ENCODE data around the gene KCNJ14.

KCNJ14 gene

DNA sequence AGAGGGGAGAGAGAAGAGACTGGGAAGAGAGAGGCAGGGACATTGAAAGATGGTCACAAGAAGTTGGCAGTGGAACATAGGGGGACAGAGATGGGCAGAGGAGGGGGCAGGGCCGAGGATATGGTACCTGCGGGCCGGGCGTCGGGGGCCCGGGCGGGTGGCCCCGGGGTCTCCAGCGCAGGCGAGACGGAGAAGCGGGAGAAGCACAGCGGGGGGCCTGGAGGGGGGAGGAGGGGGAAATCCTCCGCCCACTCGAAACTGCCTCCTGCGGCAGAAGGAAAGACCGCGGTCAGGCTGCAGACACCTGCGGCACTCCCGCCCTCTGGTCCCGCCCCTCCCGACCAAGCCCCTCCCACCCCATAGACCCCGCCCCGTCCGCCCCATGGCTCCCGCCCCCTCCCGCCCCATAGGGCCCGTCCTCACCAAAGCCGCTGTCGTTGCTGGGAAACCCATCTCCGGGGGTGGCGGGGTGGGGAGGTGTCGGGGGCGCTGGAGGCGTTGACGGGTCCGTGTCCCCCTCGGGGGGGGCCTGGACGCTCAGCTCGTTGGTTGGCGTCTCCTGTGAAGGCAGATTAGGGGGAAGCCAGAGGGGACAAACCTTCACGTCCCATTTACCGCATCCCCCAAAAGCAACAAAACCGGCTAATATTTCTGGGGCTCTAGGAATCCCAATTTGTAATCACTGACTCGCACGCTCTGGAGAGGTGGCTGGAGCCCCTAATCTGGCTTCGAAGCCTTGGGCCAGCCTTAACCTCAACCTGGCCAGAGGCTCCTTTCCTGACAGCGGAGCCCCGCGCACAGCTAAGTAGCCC is 35.8 kb downstream of the KCNJ14 start:
- no peak for FAIRE-seq

GRCh38 chr19:48491793-48492123 is 36.4 kb downstream of the KCNJ14 start:
- FAIRE-seq, result no peak

DNA sequence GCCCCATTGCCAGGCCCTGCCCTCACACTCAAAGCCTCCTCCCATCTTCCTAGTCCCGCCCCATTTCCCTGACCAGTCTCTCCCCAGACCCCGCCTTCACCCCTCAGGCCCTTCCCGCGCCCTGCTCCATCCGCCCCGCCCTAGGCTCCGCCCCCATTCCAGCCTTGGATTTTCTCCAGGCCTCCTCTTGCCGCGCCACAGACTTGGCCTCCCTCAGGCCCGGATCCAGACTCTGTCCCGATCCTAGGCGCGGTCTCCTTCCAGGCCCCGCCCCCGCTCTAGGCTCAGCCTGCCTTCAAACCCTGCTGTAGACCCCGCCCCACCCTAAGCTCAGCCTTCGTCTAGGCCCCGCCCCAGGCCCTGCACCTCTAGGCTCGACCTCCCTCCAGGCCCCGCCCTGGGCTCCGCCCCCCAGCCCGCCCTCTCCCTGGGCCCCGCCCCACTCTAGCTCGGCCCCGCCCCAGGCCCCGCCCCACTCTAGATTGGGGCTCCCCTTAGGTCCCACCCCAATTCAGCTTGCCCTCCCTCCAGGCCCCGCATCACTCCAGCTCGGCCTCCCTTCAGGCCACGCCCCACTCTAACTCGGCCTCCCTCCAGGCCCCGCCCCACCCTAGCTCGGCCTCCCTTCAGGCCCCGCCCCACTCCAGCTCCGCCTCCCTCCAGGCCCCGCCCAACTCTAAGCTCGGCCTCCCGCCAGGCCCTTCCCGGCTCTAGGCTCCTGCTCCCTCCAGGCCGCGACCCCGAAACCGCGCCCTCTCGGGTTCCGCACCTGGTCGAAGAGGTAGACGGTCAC is 37.7 kb downstream of the KCNJ14 start:
- FAIRE-seq, result no peak

DNA sequence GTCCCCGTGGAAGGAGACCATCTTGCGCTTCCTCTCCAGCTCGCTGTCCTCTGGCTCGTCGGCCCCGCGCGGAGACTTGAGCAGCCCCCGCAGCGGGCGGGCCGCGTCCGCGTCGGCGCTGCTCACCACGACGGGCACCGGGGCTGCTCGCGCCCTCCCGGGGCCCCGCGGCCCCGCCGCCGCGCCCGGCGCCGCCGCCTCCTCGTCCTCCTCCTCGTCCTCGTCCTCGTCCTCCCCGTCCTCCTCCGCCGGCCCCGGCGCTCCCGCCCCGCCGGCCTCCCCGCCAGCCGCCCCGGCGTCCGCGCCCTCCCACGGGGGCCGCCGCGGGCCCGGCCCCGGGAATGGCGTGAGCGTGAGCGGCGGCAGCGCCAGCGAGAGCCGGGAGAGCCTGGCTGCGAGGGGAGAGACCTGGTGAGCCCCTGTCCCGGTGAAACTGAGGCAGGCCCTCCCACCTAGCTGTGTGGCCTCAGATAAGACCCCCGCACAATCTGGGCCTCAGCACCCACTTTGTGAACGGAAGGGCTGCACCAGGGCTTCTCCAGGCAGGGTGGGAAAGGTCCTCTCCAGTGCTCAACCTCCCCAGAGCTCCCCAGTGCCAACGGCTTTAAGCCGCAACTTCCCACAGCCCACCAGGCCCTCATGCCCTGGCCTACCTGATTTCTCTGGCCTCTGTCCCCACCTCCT is 38.5 kb downstream of the KCNJ14 start:
- no peak for FAIRE-seq

DNA sequence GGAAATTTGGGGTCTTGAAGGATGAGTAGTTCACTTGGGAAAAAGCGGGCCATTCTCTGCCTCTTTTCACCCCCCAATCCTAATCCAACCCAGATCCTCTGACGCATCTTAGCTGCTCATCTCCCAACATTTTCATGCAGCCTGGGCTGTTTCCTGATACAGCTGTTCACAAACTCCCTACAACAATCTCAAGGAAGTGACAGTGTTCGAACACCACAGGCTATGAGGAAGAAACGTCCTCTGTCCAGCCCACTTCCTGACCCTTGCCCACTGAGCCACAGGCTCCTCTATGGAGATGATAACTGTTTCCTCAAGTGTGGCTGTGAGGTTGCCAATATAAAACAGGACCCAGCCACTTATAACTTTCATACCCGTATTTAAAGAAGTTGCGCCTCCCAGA is 40.0 kb downstream of the KCNJ14 start:
- no peak for FAIRE-seq

- no peak for FAIRE-seq
Observed at GRCh38 chr19:48496959-48497727, 41.8 kb downstream of the KCNJ14 start.

- no peak for FAIRE-seq
Observed at GRCh38 chr19:48497728-48498594, 42.6 kb downstream of the KCNJ14 start.

DNA sequence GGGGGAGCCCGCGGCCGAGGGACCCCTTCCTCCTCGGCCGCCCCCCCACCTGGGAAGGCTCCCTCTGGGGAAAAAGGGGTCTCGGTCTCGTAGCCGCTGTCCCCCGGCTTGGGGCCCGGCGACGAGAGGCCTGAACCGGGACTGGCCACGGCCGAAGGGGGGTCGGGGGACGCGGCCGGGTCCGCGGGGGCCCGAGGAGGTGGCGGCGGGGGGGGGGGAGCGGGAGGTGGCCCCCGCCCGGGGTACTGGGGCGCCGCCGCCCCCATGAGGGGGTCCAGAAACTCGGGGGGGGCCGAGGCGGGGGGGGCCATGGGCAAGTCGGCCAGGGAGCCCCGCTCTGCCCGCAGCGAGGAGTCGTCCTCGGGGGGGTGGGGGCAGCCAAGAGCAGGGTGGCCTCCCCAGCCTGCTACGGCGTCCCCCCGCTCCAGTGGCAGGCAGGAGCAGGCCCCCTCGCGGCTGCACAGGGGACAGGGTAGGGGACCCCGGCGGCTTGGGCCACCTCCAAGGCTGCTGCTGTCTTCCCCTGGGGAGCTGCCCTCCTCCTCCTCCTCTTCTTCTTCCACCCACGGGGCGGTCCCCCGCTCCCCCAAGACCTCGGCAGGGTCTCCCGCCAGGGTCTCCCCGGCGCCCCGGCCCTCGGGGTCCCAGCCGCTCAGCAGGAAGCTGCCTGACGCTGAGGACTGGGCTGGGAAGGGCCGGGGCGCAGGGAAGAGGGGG is 43.4 kb downstream of the KCNJ14 start:
- FAIRE-seq, result no peak

DNA sequence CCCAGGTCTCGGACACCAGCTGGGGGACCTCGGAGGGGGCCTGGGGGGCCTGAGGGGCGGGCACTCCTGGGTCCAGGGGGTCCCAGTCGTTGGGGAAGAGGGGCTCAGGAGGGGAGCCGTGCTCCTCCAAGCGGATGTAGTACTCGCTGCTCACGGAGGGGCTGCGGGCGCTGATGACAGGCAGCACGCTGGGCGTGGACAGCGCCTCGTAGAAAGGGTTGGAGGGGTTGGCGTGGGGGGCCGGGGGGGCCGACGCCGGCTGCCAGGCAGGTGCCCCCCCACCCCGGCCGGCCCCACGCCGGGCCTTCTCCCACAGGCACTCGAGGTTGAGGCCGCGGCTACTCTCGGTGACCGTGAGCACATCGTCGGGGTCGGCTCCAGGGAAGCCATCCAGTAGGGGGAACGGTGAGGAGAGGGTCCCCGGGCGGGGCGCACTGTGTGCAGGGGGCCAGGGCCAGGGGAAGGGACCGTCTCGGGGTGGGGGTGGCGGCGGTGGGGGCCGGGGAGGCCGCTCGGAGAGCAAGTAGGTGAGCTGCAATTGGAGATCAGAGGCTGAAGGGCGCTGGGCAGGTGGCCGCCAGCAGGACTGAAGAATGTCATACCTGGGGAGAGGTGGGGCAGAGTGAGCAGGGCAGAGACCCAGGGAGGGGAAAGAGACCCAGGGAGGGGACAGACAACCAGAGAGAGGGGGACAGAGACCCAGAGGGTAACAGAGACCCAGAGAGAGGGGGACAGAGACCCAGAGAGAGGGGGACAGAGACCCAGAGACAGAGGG is 44.1 kb downstream of the KCNJ14 start:
- no peak for FAIRE-seq

DNA sequence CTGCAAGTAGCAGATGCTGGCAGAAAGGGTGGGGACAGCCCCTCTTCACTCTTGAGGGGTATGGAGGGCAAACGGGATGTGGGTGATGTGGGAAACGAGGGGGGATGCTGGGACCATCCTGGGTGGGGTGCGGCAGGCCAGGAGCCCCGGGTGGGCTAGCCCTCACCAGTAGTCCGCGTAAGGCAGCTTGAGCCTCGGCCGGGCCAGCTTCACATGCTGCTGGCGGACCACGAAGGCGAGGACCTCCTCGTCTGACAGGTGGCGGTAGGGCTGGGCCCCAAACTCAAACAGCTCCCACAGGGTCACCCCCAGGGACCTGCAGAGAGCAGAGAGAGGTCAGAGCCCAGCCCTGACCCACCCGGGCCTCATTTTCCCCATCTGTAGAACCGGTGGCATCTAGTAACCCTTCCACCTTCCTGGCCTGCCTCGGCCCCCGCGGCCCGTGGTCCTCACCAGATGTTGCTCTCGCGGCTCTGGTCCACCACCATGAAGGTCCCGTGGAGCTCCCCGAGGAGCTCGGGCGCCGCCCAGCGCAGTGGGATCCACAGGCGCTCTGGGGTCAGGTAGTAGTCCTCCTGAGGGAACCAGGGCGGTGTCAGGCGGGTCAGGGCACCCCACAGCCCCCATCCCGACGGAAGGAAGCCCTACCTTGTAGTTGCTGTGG is 45.6 kb downstream of the KCNJ14 start:
- no peak for FAIRE-seq

DNA sequence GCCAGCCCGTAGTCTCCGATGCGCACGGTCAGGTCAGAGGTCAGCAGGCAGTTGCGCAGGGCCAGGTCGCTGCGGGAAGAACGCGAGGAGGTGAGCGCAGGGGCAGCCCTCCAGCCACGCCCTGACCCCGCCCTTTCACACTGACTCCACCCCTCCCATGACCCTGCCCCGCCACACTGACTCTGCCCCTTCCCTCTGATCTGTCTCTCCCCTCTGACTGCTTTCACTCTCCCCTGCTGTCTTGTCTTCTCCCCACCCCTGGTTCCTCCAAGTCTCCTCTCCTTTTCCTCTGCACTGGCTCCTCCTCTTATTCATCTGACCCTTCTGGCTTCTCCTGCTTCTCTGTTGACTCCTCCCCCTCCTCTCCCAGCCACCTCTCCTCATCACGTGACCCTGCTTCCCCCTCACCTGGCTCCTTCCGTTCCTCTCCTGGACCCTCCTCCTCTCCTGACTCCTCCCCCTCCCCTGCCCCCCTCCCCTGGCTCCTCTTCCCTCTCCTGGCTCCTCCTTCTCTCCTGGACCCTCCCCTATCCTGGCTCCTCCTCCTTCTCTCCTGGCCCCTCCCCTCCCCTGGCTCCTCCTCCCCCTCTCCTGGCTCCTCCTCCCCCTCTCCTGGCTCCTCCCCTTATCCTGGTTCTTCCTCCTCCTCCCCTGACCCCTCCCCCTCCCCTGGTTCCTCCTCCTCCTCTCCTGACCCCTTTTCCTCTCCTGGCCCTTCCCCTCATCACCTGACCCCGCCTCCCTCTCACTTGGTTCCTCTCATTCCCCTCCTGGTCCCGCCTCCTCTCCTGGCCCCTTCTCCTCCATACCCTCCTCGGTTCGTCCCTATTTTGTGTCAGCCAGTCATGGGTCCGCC is 46.3 kb downstream of the KCNJ14 start:
- no peak for FAIRE-seq

GRCh38 chr19:48502350-48503018 is 47.1 kb downstream of the KCNJ14 start:
- FAIRE-seq, result no peak

DNA sequence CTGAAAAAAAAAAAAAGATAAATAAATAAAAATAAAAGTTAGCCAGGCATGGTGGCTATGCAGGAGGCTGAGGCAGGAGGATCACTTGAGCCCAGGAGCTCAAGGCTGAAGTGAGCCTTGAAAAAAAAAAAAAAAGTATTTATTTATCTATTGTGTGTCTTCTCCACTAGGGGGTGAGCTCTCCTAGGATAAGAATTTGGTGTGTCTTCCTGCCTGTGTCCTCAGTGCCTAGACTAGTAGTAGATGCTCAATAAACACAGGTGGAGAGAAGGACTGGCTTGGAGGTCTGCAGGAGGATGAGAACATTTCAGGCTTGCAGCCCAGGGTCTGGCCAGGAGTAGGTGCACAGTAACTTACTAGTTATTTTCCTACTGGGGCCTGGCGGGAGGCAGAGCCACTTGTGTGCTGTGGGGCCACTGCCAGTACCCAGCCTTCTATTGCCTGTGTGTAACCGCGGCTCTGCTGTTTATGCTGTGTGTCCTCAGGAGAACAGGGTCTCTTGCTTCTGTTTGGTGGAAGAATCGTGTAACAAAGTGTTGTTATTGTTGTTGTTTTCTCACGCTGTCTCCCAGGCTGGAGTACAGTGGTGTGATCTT is 50.9 kb downstream of the KCNJ14 start:
- FAIRE-seq, result no peak

- FAIRE-seq, result no peak
Observed at GRCh38 chr19:48507911-48508439, 52.6 kb downstream of the KCNJ14 start.

DNA sequence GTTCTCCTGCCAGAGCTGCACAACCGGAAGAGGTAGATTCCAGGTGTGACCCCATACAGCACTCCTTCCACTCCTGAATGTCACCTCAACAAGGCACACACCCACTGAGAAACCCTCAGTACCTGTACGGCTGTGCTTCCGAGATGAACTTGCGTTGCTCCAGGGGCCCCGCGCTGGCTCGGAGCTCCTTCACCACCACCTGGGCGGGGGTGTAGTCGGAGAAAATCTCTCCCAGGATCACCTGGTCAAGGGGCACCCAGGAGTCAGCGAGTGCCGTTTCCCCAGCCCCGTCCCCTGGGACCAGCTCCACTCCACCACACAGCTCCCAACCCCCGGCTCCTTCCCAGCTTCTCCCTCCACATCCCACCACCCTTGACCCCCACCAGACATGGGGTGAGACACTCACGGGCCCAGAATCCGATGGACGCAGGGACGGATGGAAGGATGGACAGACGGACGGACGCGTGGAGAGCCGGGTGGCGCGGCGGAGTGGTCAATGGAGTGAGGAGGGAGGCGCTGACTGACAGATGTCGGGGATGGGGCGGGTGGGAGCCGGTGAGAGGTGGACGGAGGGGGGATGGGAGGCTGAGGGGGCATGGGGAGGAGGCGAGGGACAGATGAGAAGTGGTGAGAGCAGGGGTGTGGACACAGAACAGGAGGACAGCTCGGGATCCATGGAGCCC is 53.5 kb downstream of the KCNJ14 start:
- FAIRE-seq, result no peak

GRCh38 chr19:48509467-48510194 is 54.3 kb downstream of the KCNJ14 start:
- FAIRE-seq, result no peak

Data from endometrium (tissue), 2 donors.